H1 (cell line): Measurements from ENCODE around the gene UBC. TPM values are rescaled to one million over a fixed set of nuclear protein-coding genes. Genes with fewer than 3 reads are reported as not detected.

Source experiments
- CTCF ChIA-PET: fragments of 300-600 bp; sonication (Branson Sonifier 250); formaldehyde crosslinking; loops from one replicate; lab custom pipeline; 2021; ENCODE audit not compliant: partially characterized antibody; lab: Charles Lee
- POLR2A ChIA-PET: fragments of 300-600 bp; sonication (Branson Sonifier 250); formaldehyde crosslinking; loops from one replicate; lab custom pipeline; 2021; ENCODE audit warnings: inconsistent platforms; ENCODE audit not compliant: partially characterized antibody; lab: Charles Lee
- DNase-seq, 2 experiments: peaks; one replicate each; pipeline versions ENCODE4 v3.0.0 to v3.0.0-alpha.2; 2010 to 2022; ENCODE audit warnings: low spot score in 2 of 2, low read depth in 1 of 2, mixed read lengths in 1 of 2
- FAIRE-seq: peaks from 2 replicates; lab custom pipeline; 2011; peaks lifted over from hg19 to GRCh38; lab: Jason Lieb, UNC
- H2AFZ ChIP-seq: 2 replicates; pipeline ENCODE4 v1.8.1; 2012; ENCODE audit warnings: low read length, inconsistent platforms
- H2AK5ac ChIP-seq: 2 replicates; pipeline ENCODE4 v1.6.1; 2013; ENCODE audit warnings: low read depth, low read length
- H2BK120ac ChIP-seq: replicated peaks from 2 replicates; pipeline ENCODE3; 2013; ENCODE audit warnings: low read depth, low read length, inconsistent platforms
- H2BK12ac ChIP-seq: 2 replicates; pipeline ENCODE4 v1.6.1; 2013; ENCODE audit warnings: low read depth, low read length
- H2BK15ac ChIP-seq: 2 replicates; pipeline ENCODE4 v1.6.1; 2013; ENCODE audit warnings: low read length
- H2BK20ac ChIP-seq: 2 replicates; pipeline ENCODE4 v1.6.1; 2013; ENCODE audit warnings: low read length
- H2BK5ac ChIP-seq: 2 replicates; pipeline ENCODE4 v1.6.1; 2013; ENCODE audit warnings: low read depth, low read length
- H3K14ac ChIP-seq: 2 replicates; pipeline ENCODE4 v1.6.1; 2013; ENCODE audit warnings: inconsistent platforms; ENCODE audit not compliant: insufficient read length
- H3K18ac ChIP-seq: 2 replicates; pipeline ENCODE4 v1.6.1; 2013; ENCODE audit warnings: low read length; ENCODE audit errors: extremely low read depth
- H3K23ac ChIP-seq: 2 replicates; pipeline ENCODE4 v1.6.1; 2013; ENCODE audit warnings: inconsistent platforms; ENCODE audit not compliant: insufficient read length
- H3K23me2 ChIP-seq: 2 replicates; pipeline ENCODE4 v1.6.1; 2013; ENCODE audit warnings: low read depth, low read length
- H3K27ac ChIP-seq: 2 replicates; pipeline ENCODE4 v1.6.1; 2011; ENCODE audit warnings: low read depth, low read length, inconsistent platforms
- H3K27me3 ChIP-seq, 4 experiments: replicated peaks in 1 of 4; 1 replicate in 1 of 4; 2 replicates in 3 of 4; pipeline versions ENCODE4 v1.6.1 to v1.8.1; 2011 to 2013; ENCODE audit warnings: low read length in 3 of 4, mild to moderate bottlenecking in 3 of 4, inconsistent platforms in 2 of 4, mixed read lengths in 2 of 4, moderate library complexity in 1 of 4; ENCODE audit not compliant: control insufficient read depth in 3 of 4, insufficient read depth in 3 of 4; ENCODE audit errors: extremely low read depth in 1 of 4
- H3K36me3 ChIP-seq, 4 experiments: 2 replicates each; pipeline versions ENCODE4 v1.6.1 to v1.8.1; 2011 to 2013; ENCODE audit warnings: mild to moderate bottlenecking in 4 of 4, low read length in 3 of 4, moderate library complexity in 2 of 4, control low read depth in 1 of 4, inconsistent platforms in 1 of 4; ENCODE audit not compliant: insufficient read depth in 4 of 4, control insufficient read depth in 2 of 4
- H3K4ac ChIP-seq: replicated peaks from 2 replicates; pipeline ENCODE3; 2013; ENCODE audit warnings: low read length, low read depth, mixed read lengths, inconsistent platforms; ENCODE audit not compliant: insufficient read length
- H3K4me1 ChIP-seq, 4 experiments: replicated peaks in 1 of 4; 1 replicate in 1 of 4; 2 replicates in 3 of 4; pipeline versions ENCODE4 v1.6.1 to v1.8.1; 2011 to 2013; ENCODE audit warnings: low read length in 3 of 4, inconsistent platforms in 2 of 4, mixed read lengths in 1 of 4; ENCODE audit not compliant: insufficient read depth in 4 of 4, control insufficient read depth in 3 of 4
- H3K4me2 ChIP-seq, 2 experiments: 2 replicates each; pipeline versions ENCODE4 v1.6.1 to v1.8.1; 2011 to 2013; ENCODE audit warnings: low read depth in 2 of 2, low read length in 2 of 2, control low read depth in 1 of 2, inconsistent platforms in 1 of 2, mild to moderate bottlenecking in 1 of 2; ENCODE audit not compliant: insufficient read depth in 1 of 2
- H3K4me3 ChIP-seq, 4 experiments: fragments of 200-600, 300-600 bp in 1 of 4; sonication (generic), shearing (Covaris generic), sonication (Bioruptor Twin) in 1 of 4; 2 replicates each; pipeline versions ENCODE4 v1.5.1 to v1.8.1; 2011 to 2016; ENCODE audit warnings: low read length in 4 of 4, low read depth in 3 of 4, control low read depth in 2 of 4, inconsistent platforms in 2 of 4, mild to moderate bottlenecking in 2 of 4, mixed read lengths in 1 of 4, moderate library complexity in 1 of 4; ENCODE audit not compliant: insufficient read depth in 2 of 4; ENCODE audit errors: extremely low read depth in 1 of 4
- H3K56ac ChIP-seq: replicated peaks from 2 replicates; pipeline ENCODE3; 2013; ENCODE audit warnings: low read depth, mild to moderate bottlenecking, mixed read lengths, low read length, inconsistent platforms; ENCODE audit not compliant: insufficient read length
- H3K79me1 ChIP-seq: 2 replicates; pipeline ENCODE4 v1.6.1; 2013; ENCODE audit warnings: low read depth, low read length, control low read depth
- H3K79me2 ChIP-seq, 2 experiments: 2 replicates each; pipeline versions ENCODE4 v1.6.1 to v1.8.1; 2012 to 2013; ENCODE audit warnings: low read length in 2 of 2, mild to moderate bottlenecking in 2 of 2, inconsistent platforms in 1 of 2; ENCODE audit not compliant: insufficient read depth in 2 of 2, control insufficient read depth in 1 of 2
- H3K9ac ChIP-seq, 4 experiments: replicated peaks in 1 of 4; 1 replicate in 1 of 4; 2 replicates in 3 of 4; pipeline versions ENCODE4 v1.6.1 to v1.8.1; 2011 to 2013; ENCODE audit warnings: low read depth in 3 of 4, low read length in 3 of 4, control low read depth in 2 of 4, mild to moderate bottlenecking in 2 of 4, moderate library complexity in 2 of 4, inconsistent platforms in 1 of 4; ENCODE audit errors: extremely low read depth in 1 of 4
- H3K9me3 ChIP-seq, 2 experiments: 2 replicates each; pipeline versions ENCODE4 v1.6.1 to v1.8.1; 2012 to 2013; ENCODE audit warnings: mild to moderate bottlenecking in 2 of 2, moderate library complexity in 2 of 2, control low read depth in 1 of 2, inconsistent platforms in 1 of 2, low read depth in 1 of 2, low read length in 1 of 2, mixed read lengths in 1 of 2; ENCODE audit not compliant: insufficient read depth in 2 of 2
- H4K20me1 ChIP-seq, 2 experiments: replicated peaks in 1 of 2; 2 replicates each; pipeline versions ENCODE3 to v1.8.1; 2011 to 2013; ENCODE audit warnings: inconsistent platforms in 2 of 2, low read length in 2 of 2, mild to moderate bottlenecking in 1 of 2; ENCODE audit not compliant: insufficient read depth in 2 of 2, control insufficient read depth in 1 of 2
- H4K5ac ChIP-seq: 2 replicates; pipeline ENCODE4 v1.6.1; 2013; ENCODE audit warnings: low read length, low read depth, mixed read lengths, inconsistent platforms; ENCODE audit not compliant: insufficient read length
- H4K8ac ChIP-seq: 2 replicates; pipeline ENCODE4 v1.8.0; 2013; ENCODE audit warnings: mild to moderate bottlenecking, moderate library complexity, low read length, inconsistent platforms; ENCODE audit not compliant: insufficient read depth; ENCODE audit errors: extremely low read depth
- H4K91ac ChIP-seq: replicated peaks from 2 replicates; pipeline ENCODE3; 2013; ENCODE audit warnings: low read length, mixed read lengths, inconsistent platforms; ENCODE audit not compliant: insufficient read length
- ASH2L ChIP-seq: fragments of 200-600, 300-600 bp; sonication (generic); IDR thresholded peaks from one replicate; pipeline ENCODE4 v1.7.1; 2017; ENCODE audit warnings: low read length
- CHD1 ChIP-seq: IDR thresholded peaks from 2 replicates; pipeline ENCODE4 v1.6.1; 2012; ENCODE audit warnings: low read depth, low read length, improper control_type of control experiment
- JUND ChIP-seq: IDR thresholded peaks from 2 replicates; pipeline ENCODE4 v1.6.1; 2011; ENCODE audit warnings: mild to moderate bottlenecking, improper control_type of control experiment, low read length
- WGBS, 2 experiments: shearing (Covaris generic) in 1 of 2; methylation state at CpG; one replicate each; pipeline versions ENCODE4 v1.1.6 to v1.1.7; 2013 to 2015; ENCODE audit warnings: low lambda C conversion rate in 2 of 2, mixed read lengths in 2 of 2, inconsistent platforms in 1 of 2, low coverage in 1 of 2, missing lambda C conversion rate in 1 of 2; ENCODE audit not compliant: insufficient replicate concordance in 2 of 2, insufficient coverage in 1 of 2, insufficient read length in 1 of 2; ENCODE audit errors: extremely low coverage in 1 of 2, missing lambda C conversion rate in 1 of 2; 5-methylcytosine and 5-hydroxymethylcytosine counted together
- polyA plus RNA-seq, 7 experiments: library from polyadenylated mRNA; depleted of rRNA in 3 of 7; stranded (reverse) in 5 of 7; unstranded in 2 of 7; fragments of >200 nt in 5 of 7; fragments of 200-250 nt in 2 of 7; gene quantifications; 1 replicate in 5 of 7; 2 replicates in 1 of 7; 4 replicates in 1 of 7; pipeline versions ENCODE4 v1.2.1 to v1.2.3, GENCODE V29; 2011 to 2013; ENCODE audit warnings: missing spikeins in 2 of 7, mixed read lengths in 2 of 7
- total RNA-seq: library from RNA; stranded (reverse); fragmentation: NEBNext Ultra II Directional; extraction: Animal tissue kit (Norgen Biotek cat#: 25700); gene quantifications from 2 replicates; pipeline ENCODE4 v1.2.1, GENCODE V29; 2021

The UBC gene
- total and polyA plus RNA-seq, 2 of the 8 experiments (the other 6 are each of a cell fraction or from before 2014, with no cell fraction given): 559 to 749 TPM

- no peak overlapping the region for H2AK5ac ChIP-seq
- CTCF ChIA-PET: interaction anchor here (1.0 to 5.6 kb wide), 4 partner anchors 10 to 21 kb away, joined by 3 to 25 read pairs (median 4); no protein-coding TSS in a partner anchor
- peak overlapping the region; percentile 12 for H2BK120ac ChIP-seq
- H3K9me3 ChIP-seq: no peaks in the 10 kb centered on the region
- H2BK15ac ChIP-seq: peak overlapping the region; percentile 88; the same call in 1 of the 2 replicates
- H3K9ac ChIP-seq: no peak overlapping the region; a peak in 1 of 7 replicates
- H3K4ac ChIP-seq: no peak overlapping the region
- DNase-seq: no peak
- peak overlapping the region; percentile 97; the same call in 1 of the 2 replicates for H2BK12ac ChIP-seq
- peak overlapping the region; percentile 12 to 18; a peak in 2 of 4 replicates for H3K4me2 ChIP-seq
- peak overlapping the region; percentile 67; the same call in 1 of the 2 replicates for H2BK5ac ChIP-seq
- H4K20me1 ChIP-seq: no peaks in the 10 kb centered on the region
- no peak overlapping the region for H3K23ac ChIP-seq
- H2AFZ ChIP-seq: peak overlapping the region; percentile 63; the same call in 1 of the 2 replicates
- POLR2A ChIA-PET: interaction anchor here (1.0 to 2.6 kb wide), 6 partner anchors 13 to 32 kb away, joined by 3 to 8 read pairs (median 3); partner anchors contain the start of gene UBC
- peaks cover 0 to 14% (median 7%) of the 10 kb centered on the region in 4 experiments; a peak in 6 of 7 replicates for H3K4me1 ChIP-seq
- no peak overlapping the region for H4K5ac ChIP-seq
- no peak overlapping the region for H3K14ac ChIP-seq
- H4K91ac ChIP-seq: peak overlapping the region; percentile 50
- peak overlapping the region; percentile 36; the same call in 1 of the 2 replicates for H2BK20ac ChIP-seq
- no peaks in the 10 kb centered on the region for H3K79me1 ChIP-seq
- FAIRE-seq: no peak
- no peak overlapping the region for H4K8ac ChIP-seq
- 65% methylated on average over 14 of the region's 15 CpGs; no CpG with 5 or more reads in 1 of the 2 experiments for WGBS, 2 experiments
- peak overlapping the region; percentile 91 for H3K18ac ChIP-seq
- TF ChIP-seq JUND (no peak), CHD1 (no peak), ASH2L (peak; percentile 31)
- 0 out of 2 replicates have a peak, but pooled peaks cover 2% of the 10 kb centered on the region for H3K23me2 ChIP-seq
- H3K56ac ChIP-seq: no peak overlapping the region
- H3K79me2 ChIP-seq: no peaks in the 10 kb centered on the region
- no peaks in the 10 kb centered on the region for H3K27me3 ChIP-seq
- H3K36me3 ChIP-seq: no peaks in the 10 kb centered on the region
- no peak overlapping the region for H3K27ac ChIP-seq
- H3K4me3 ChIP-seq: no peak overlapping the region
Observed at GRCh38 chr12:124884587-124885438, 29.6 kb downstream of the UBC start.
